MM.1S (cell line): ENCODE measurements around the gene FAM162A.

ENCODE experiments used
- EZH2 ChIP-seq: fragments of 300-600 bp; sonication (generic); optimal IDR thresholded peaks from 2 replicates; pipeline ENCODE3; 2017; ENCODE audit warnings: low read depth, mild to moderate bottlenecking, antibody characterized with exemption, low read length, mixed read lengths
- EZH2phosphoT487 ChIP-seq: fragments of 300-600 bp; sonication (generic); IDR thresholded peaks from 2 replicates; pipeline ENCODE4 v1.6.1; 2018; ENCODE audit warnings: antibody characterized with exemption, low read length
- TF ChIP-seq, protein P1 (sequence below): fragments of 300-600 bp; sonication (generic); IDR thresholded peaks from 2 replicates; pipeline ENCODE4 v1.5.1; 2016; ENCODE audit warnings: antibody characterized with exemption, low read length, mixed read lengths

DNA sequence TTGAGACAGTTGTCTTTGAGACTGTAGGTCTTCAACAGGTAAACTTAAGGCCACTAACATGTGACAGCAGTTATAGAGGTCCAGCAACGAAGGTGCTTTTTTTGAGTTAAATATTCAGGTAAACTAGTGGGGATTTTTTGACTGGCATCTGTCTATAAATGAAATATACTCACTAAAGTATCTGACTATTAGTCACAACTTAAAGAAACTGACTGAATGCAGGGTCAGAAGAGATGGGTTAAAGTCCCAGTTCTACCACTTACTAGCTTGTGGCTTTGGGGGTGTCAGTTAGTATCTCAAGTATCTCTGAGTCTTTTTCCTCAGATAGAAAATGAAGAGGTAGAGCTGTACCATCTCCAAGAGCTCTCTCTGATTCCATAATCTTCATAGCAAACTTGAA, 18.9 kb upstream of the FAM162A start:
- TF ChIP-seq, protein P1, sequence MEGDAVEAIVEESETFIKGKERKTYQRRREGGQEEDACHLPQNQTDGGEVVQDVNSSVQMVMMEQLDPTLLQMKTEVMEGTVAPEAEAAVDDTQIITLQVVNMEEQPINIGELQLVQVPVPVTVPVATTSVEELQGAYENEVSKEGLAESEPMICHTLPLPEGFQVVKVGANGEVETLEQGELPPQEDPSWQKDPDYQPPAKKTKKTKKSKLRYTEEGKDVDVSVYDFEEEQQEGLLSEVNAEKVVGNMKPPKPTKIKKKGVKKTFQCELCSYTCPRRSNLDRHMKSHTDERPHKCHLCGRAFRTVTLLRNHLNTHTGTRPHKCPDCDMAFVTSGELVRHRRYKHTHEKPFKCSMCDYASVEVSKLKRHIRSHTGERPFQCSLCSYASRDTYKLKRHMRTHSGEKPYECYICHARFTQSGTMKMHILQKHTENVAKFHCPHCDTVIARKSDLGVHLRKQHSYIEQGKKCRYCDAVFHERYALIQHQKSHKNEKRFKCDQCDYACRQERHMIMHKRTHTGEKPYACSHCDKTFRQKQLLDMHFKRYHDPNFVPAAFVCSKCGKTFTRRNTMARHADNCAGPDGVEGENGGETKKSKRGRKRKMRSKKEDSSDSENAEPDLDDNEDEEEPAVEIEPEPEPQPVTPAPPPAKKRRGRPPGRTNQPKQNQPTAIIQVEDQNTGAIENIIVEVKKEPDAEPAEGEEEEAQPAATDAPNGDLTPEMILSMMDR, result no peak
- TF ChIP-seq EZH2, result no peak
- no peak for TF ChIP-seq EZH2phosphoT487
